Lung (tissue), 12 donors: ENCODE measurements around the gene GRM6. TPM values are rescaled to one million over a fixed set of nuclear protein-coding genes. Genes with fewer than 3 reads are reported as not detected.

Source experiments
- ATAC-seq: fragments of 200-7000 bp; cut with Tn5 transposase; one replicate; pipeline ENCODE4 v1.9.1; 2020; ENCODE audit warnings: moderate number of reproducible peaks; ENCODE audit not compliant: insufficient read depth, low FRiP score
- DNase-seq, 3 donors: peaks; one replicate each; pipeline ENCODE4 v3.0.0-alpha.2; 2013 to 2017
- H3K27ac ChIP-seq, 2 donors: one replicate each; pipeline ENCODE4 v1.5.1; 2013; ENCODE audit warnings: mild to moderate bottlenecking in 2 of 2, moderate library complexity in 2 of 2, control low read depth in 1 of 2, inconsistent platforms in 1 of 2, low read depth in 1 of 2, low read length in 1 of 2
- H3K27me3 ChIP-seq, 3 donors: one replicate each; pipeline ENCODE4 v1.5.1; 2013; ENCODE audit warnings: low read length in 2 of 3; ENCODE audit not compliant: control insufficient read depth in 3 of 3, insufficient read depth in 3 of 3
- H3K36me3 ChIP-seq, 4 donors: one replicate each; pipeline ENCODE4 v1.5.1; 2013; ENCODE audit warnings: low read length in 4 of 4, mild to moderate bottlenecking in 1 of 4, moderate library complexity in 1 of 4; ENCODE audit not compliant: control insufficient read depth in 4 of 4, insufficient read depth in 4 of 4
- H3K4me1 ChIP-seq, 5 donors: one replicate each; pipeline ENCODE4 v1.5.1; 2013; ENCODE audit warnings: low read length in 5 of 5, mild to moderate bottlenecking in 2 of 5, moderate library complexity in 1 of 5; ENCODE audit not compliant: control insufficient read depth in 5 of 5, insufficient read depth in 5 of 5
- H3K4me3 ChIP-seq: one replicate; pipeline ENCODE4 v1.5.1; 2013; ENCODE audit warnings: mild to moderate bottlenecking, control low read depth, moderate library complexity
- H3K9ac ChIP-seq, 2 donors: one replicate each; pipeline ENCODE4 v1.5.1; 2013; ENCODE audit warnings: low read length in 2 of 2, control low read depth in 1 of 2; ENCODE audit not compliant: insufficient read depth in 1 of 2
- H3K9me3 ChIP-seq, 4 donors: one replicate each; pipeline ENCODE4 v1.5.1; 2013; ENCODE audit warnings: low read length in 3 of 4, mild to moderate bottlenecking in 1 of 4, moderate library complexity in 1 of 4; ENCODE audit not compliant: control insufficient read depth in 4 of 4, insufficient read depth in 3 of 4
- WGBS, 2 donors: extraction: QIAGEN DNeasy Blood & Tissue Kit; methylation state at CpG; one replicate each; pipeline ENCODE4 v1.1.7; 2013; 5-methylcytosine and 5-hydroxymethylcytosine counted together
- polyA plus RNA-seq, 2 donors: library from polyadenylated mRNA; stranded (reverse); fragments of 200-250 nt; gene quantifications; one replicate each; pipeline ENCODE4 v1.2.1, GENCODE V29; 2013
- total RNA-seq, 2 donors: library from RNA; depleted of rRNA in 1 of 2; stranded (reverse); fragments of >200 nt in 1 of 2; gene quantifications; one replicate each; pipeline ENCODE4 v1.2.1, GENCODE V29; 2014 to 2021
- TF ChIP-seq, protein P1 (sequence below): IDR thresholded peaks from 2 replicates; pipeline ENCODE4 v1.5.1; 2012; ENCODE audit warnings: mild to moderate bottlenecking; ENCODE audit errors: control extremely low read depth, extremely low read depth
- donor health status: control.
- donor health status: control.
- donor health status: Bipolar disorder and iron deficiency.
- donor health status: healthy.
- donor health status: DM: yes; HTN: yes; CAD: no.

The GRM6 gene
- total and polyA plus RNA-seq, 4 donors, result not detected

DNA sequence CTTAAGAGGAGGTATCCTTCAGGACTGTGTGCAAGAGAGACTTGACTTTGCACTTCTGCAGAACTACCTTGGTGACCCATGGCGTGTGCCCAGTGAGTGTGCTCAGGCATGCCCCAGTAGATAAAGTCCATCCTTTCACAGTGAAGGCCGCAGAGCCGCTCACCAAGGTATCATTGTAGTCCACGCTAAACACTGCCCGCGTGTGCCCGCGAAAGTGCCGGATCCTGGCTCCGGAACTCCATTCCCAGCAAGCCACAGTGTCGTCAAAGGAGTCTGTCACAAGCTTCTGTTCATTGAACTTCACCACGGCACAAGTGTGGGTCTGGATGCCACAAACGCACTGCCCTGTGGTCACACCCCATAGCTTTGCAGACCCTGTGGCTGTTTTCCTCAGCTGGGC lies 3.3 kb upstream of the GRM6 start:
- ATAC-seq, result no peak
- TF ChIP-seq, protein P1, sequence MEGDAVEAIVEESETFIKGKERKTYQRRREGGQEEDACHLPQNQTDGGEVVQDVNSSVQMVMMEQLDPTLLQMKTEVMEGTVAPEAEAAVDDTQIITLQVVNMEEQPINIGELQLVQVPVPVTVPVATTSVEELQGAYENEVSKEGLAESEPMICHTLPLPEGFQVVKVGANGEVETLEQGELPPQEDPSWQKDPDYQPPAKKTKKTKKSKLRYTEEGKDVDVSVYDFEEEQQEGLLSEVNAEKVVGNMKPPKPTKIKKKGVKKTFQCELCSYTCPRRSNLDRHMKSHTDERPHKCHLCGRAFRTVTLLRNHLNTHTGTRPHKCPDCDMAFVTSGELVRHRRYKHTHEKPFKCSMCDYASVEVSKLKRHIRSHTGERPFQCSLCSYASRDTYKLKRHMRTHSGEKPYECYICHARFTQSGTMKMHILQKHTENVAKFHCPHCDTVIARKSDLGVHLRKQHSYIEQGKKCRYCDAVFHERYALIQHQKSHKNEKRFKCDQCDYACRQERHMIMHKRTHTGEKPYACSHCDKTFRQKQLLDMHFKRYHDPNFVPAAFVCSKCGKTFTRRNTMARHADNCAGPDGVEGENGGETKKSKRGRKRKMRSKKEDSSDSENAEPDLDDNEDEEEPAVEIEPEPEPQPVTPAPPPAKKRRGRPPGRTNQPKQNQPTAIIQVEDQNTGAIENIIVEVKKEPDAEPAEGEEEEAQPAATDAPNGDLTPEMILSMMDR, result no peak
- WGBS, 2 donors, result 93 to 94% methylated on average over 13 of the region's 13 CpGs
- Histone ChIP-seq H3K9me3 (peaks cover 0 to 24% (median 0%) of the 10 kb centered on the region in 4 donors), H3K4me1 (peaks cover 0 to 5% (median 0%) of the 10 kb centered on the region in 5 donors), H3K36me3 (no peaks in the 10 kb centered on the region), H3K27me3 (peaks cover 16 to 30% (median 17%) of the 10 kb centered on the region in 3 donors), H3K9ac (no peak overlapping the region), H3K4me3 (no peak overlapping the region), H3K27ac (no peak overlapping the region)
- DNase-seq, result no peak

DNA sequence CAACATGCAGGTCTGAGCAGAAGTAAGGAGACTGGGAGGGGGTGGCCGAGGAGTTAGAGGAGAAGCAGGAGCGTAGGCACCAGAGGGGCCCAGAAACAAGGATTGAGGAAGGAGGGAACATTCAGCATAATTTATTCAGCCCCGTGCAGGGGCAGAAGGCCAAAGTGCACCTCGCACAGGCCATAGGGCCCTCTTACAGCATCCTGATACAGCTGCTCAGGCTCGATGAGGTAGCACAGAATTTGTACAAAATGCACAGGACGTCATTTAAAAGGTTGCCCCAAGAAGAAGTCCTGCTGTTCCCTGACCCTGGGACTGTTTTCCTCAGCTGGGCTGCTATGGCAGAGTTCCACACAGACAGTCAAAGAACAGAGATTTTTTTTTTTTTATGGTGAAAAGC lies 2.1 kb upstream of the GRM6 start:
- no peak for DNase-seq
- ATAC-seq, result no peak
- WGBS, 2 donors, result 67 to 75% methylated on average over 6 of the region's 6 CpGs
- peaks cover 0 to 25% (median 0%) of the 10 kb centered on the region in 4 donors for H3K9me3 ChIP-seq
- TF ChIP-seq, protein P1, result no peak
- peaks cover 0 to 5% (median 0%) of the 10 kb centered on the region in 5 donors for H3K4me1 ChIP-seq
- H3K27me3 ChIP-seq, result peaks cover 17 to 38% (median 22%) of the 10 kb centered on the region in 3 donors
- no peak overlapping the region for H3K9ac ChIP-seq
- H3K27ac ChIP-seq, result no peak overlapping the region
- H3K4me3 ChIP-seq, result no peak overlapping the region
- no peaks in the 10 kb centered on the region for H3K36me3 ChIP-seq

DNA sequence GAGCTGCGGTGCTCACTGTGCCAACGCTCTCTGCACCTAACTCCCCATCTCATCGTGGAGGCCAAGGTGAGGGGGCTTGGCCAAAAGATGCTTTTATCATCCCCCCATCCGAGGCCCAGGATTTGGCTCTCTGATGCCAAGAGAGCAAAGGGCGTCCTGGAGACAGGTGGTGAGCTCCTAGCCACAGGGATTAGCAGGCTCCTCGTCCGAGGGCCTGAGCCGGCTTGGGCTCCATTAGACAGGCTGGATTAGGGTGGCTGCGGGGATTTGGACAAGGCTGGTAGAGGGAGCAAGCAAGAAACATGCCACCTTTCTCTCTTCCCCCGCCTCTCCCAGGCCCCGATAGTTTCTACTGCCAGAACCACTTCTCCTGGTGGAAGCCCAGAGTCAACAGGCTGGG lies 1.0 kb upstream of the GRM6 start:
- WGBS, 2 donors, result 70 to 76% methylated on average over 11 of the region's 11 CpGs
- H3K4me1 ChIP-seq, result peaks cover 0 to 5% (median 0%) of the 10 kb centered on the region in 5 donors
- H3K27ac ChIP-seq, result no peak overlapping the region
- peaks cover 17 to 38% (median 22%) of the 10 kb centered on the region in 3 donors for H3K27me3 ChIP-seq
- no peaks in the 10 kb centered on the region for H3K36me3 ChIP-seq
- H3K9me3 ChIP-seq, result peaks cover 0 to 29% (median 0%) of the 10 kb centered on the region in 4 donors
- ATAC-seq, result no peak
- no peak for DNase-seq
- H3K4me3 ChIP-seq, result no peak overlapping the region
- TF ChIP-seq, protein P1, result no peak
- no peak overlapping the region for H3K9ac ChIP-seq

DNA sequence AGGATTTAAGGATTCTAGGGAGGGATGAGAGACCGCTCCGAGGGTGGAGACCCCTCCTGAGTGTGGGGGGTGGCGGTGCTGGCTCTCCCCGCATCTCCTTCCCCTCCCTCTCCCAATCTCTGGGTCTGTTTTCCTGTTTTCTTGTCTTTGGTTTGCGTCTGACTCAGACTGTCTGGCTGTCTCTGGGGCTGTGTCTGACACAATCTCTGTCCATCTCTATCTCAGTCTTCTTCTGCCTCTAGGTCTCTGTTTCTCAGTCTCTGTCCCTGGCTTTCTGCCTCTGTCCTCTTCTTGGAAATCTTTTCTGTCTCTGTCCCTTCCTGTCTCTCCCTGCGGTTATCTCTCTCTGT lies 196 bp upstream of the GRM6 start:
- Histone ChIP-seq H3K4me1 (peaks cover 0 to 5% (median 0%) of the 10 kb centered on the region in 5 donors), H3K4me3 (no peak overlapping the region), H3K9ac (no peak overlapping the region), H3K9me3 (peaks cover 0 to 35% (median 0%) of the 10 kb centered on the region in 4 donors), H3K36me3 (no peaks in the 10 kb centered on the region), H3K27ac (no peak overlapping the region), H3K27me3 (peaks cover 17 to 38% (median 22%) of the 10 kb centered on the region in 3 donors)
- ATAC-seq, result no peak
- TF ChIP-seq, protein P1, result no peak
- WGBS, 2 donors, result 10% methylated on average over 6 of the region's 6 CpGs
- no peak for DNase-seq
